Endodermal cell (in vitro differentiated cells): ENCODE measurements around the gene ABHD16A. TPM values are rescaled to one million over a fixed set of nuclear protein-coding genes. Genes with fewer than 3 reads are reported as not detected.
A peak's percentile ranks its signal among the peaks of the same experiment; 100 is the strongest.

Experiments
- DNase-seq: peaks from one replicate; pipeline ENCODE4 v3.0.0-alpha.2; 2017
- H3K27ac ChIP-seq: 2 replicates; pipeline ENCODE4 v1.5.1; 2013; ENCODE audit warnings: mild to moderate bottlenecking, low read depth, low read length, moderate library complexity
- H3K27me3 ChIP-seq: 2 replicates; pipeline ENCODE4 v1.6.1; 2013; ENCODE audit warnings: mild to moderate bottlenecking, low read length, moderate library complexity; ENCODE audit not compliant: insufficient read depth, control insufficient read depth, poor library complexity, severe bottlenecking
- H3K36me3 ChIP-seq: 2 replicates; pipeline ENCODE4 v1.7.0; 2013; ENCODE audit warnings: mild to moderate bottlenecking, low read length, moderate library complexity; ENCODE audit not compliant: control insufficient read depth, insufficient read depth
- H3K4me1 ChIP-seq: one replicate; pipeline ENCODE4 v1.7.0; 2013; ENCODE audit warnings: low read length; ENCODE audit not compliant: control insufficient read depth, insufficient read depth
- H3K4me3 ChIP-seq: 2 replicates; pipeline ENCODE4 v1.5.1; 2013; ENCODE audit warnings: mild to moderate bottlenecking, low read length, moderate library complexity
- H3K9ac ChIP-seq: 2 replicates; pipeline ENCODE4 v1.6.1; 2013; ENCODE audit warnings: mild to moderate bottlenecking, low read length, moderate library complexity; ENCODE audit not compliant: poor library complexity, severe bottlenecking; ENCODE audit errors: extremely low read depth
- H3K9me3 ChIP-seq: 2 replicates; pipeline ENCODE4 v1.6.1; 2013; ENCODE audit warnings: mild to moderate bottlenecking, low read length, moderate library complexity; ENCODE audit not compliant: control insufficient read depth
- H3K27ac Mint-ChIP-seq: 2 replicates; pipeline ENCODE4 v1.8.0; 2020; ENCODE audit warnings: mixed read lengths
- H3K27me3 Mint-ChIP-seq: 2 replicates; pipeline ENCODE4 v1.8.0; 2021; ENCODE audit warnings: mild to moderate bottlenecking, mixed read lengths; ENCODE audit not compliant: insufficient read depth
- H3K36me3 Mint-ChIP-seq: 2 replicates; pipeline ENCODE4 v1.8.0; 2020; ENCODE audit warnings: low read depth, mixed read lengths
- H3K4me1 Mint-ChIP-seq: 2 replicates; pipeline ENCODE4 v1.8.0; 2020; ENCODE audit warnings: mixed read lengths
- H3K4me3 Mint-ChIP-seq: 2 replicates; pipeline ENCODE4 v1.8.0; 2020; ENCODE audit warnings: mild to moderate bottlenecking, moderate library complexity, mixed read lengths
- H3K9me3 Mint-ChIP-seq: 2 replicates; pipeline ENCODE4 v1.8.0; 2020; ENCODE audit warnings: mild to moderate bottlenecking, mixed read lengths
- WGBS, 2 experiments: methylation state at CpG; one replicate each; pipeline versions ENCODE4 v1.1.5 to v1.1.7; 2013; ENCODE audit warnings: missing lambda C conversion rate in 2 of 2, mixed read lengths in 1 of 2; ENCODE audit not compliant: insufficient coverage in 1 of 2, insufficient read length in 1 of 2; 5-methylcytosine and 5-hydroxymethylcytosine counted together
- total RNA-seq, 2 donors: library from RNA; stranded (reverse); fragmentation: NEBNext Ultra II Directional in 1 of 2; extraction: Animal tissue kit (Norgen Biotek cat#: 25700) in 1 of 2; gene quantifications; 2 replicates in 1 of 2; 3 replicates in 1 of 2; pipeline ENCODE4 v1.2.1, GENCODE V29; 2021
- TF ChIP-seq, protein P1 (sequence below): fragments of 200-600 bp; sonication (generic); conservative IDR thresholded peaks from 2 replicates; pipeline ENCODE4 v1.5.0; 2021; ENCODE audit warnings: antibody characterized with exemption, mild to moderate bottlenecking

The ABHD16A gene
- total RNA-seq, 2 donors from 2014 or later = 38.3 to 59.5 TPM

DNA sequence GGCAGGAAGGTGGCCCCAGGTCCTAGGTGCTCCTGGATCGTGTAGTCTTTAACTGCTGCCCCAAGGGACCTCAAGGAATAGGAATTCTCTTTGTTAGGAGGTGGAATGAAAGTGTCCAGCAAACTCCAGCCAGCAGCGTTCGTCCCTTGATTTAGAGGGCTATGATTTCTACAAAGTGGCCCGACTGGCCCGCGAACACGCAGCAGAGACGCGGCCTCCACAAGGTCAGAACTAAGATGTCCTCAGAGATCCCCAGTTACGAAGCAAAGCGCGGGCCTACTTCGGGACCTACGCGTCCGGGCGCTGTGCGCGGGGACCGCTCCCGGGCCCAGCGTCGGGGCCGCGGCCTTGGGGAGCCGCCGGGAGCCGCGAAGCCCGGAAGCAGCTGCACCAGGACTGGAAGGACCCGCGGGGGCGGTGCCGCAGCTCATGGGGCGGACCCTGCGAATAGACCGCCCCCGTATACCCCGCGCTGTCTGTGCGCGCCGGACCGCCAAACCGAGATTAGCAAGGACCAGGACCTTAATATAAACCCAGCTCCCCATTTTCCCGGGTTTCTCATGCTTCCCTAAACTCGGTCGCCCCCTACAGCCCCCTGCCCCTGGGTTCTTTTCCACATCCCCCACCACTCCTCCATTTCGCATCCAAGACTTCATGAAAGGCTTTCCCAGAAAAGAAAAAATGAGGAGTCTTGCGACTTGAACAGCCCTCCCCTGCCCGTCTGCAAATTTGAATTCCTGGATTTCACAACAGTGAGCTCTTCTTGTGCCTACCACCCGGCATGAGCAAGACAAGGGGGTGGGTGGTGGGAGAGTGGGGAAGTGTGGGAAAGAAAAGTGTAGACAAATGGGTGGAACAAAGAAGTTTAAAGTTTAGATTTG, 42.5 kb downstream of the ABHD16A start, which contains the start of gene C6orf47:
Gene C6orf47 (minus strand): TSS at position 398 of the 881 bp plus-strand sequence. CDS start 831 bp downstream, outside the sequence.
- Mint-ChIP-seq H3K27me3 (no peaks in the 10 kb centered on the region), H3K9me3 (no peaks in the 10 kb centered on the region), H3K4me3 (peak within 1 kb of the TSS; percentile 83), H3K27ac (peak within 1 kb of the TSS; percentile 92), H3K36me3 (peaks cover 40% of the 10 kb centered on the region), H3K4me1 (peaks cover 33% of the 10 kb centered on the region)
- Histone ChIP-seq H3K4me1 (peaks cover 11% of the 10 kb centered on the region), H3K27ac (peak within 1 kb of the TSS; percentile 73), H3K27me3 (no peaks in the 10 kb centered on the region), H3K9me3 (no peaks in the 10 kb centered on the region), H3K9ac (peak within 1 kb of the TSS; percentile 75), H3K4me3 (peak within 1 kb of the TSS; percentile 99), H3K36me3 (peaks cover 21% of the 10 kb centered on the region)
- DNase-seq = peak; percentile 92
- WGBS, 2 experiments = 1 to 2% methylated on average over 29 to 52 of the region's 52 CpGs
- TF ChIP-seq, protein P1, sequence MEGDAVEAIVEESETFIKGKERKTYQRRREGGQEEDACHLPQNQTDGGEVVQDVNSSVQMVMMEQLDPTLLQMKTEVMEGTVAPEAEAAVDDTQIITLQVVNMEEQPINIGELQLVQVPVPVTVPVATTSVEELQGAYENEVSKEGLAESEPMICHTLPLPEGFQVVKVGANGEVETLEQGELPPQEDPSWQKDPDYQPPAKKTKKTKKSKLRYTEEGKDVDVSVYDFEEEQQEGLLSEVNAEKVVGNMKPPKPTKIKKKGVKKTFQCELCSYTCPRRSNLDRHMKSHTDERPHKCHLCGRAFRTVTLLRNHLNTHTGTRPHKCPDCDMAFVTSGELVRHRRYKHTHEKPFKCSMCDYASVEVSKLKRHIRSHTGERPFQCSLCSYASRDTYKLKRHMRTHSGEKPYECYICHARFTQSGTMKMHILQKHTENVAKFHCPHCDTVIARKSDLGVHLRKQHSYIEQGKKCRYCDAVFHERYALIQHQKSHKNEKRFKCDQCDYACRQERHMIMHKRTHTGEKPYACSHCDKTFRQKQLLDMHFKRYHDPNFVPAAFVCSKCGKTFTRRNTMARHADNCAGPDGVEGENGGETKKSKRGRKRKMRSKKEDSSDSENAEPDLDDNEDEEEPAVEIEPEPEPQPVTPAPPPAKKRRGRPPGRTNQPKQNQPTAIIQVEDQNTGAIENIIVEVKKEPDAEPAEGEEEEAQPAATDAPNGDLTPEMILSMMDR = no peak

DNA sequence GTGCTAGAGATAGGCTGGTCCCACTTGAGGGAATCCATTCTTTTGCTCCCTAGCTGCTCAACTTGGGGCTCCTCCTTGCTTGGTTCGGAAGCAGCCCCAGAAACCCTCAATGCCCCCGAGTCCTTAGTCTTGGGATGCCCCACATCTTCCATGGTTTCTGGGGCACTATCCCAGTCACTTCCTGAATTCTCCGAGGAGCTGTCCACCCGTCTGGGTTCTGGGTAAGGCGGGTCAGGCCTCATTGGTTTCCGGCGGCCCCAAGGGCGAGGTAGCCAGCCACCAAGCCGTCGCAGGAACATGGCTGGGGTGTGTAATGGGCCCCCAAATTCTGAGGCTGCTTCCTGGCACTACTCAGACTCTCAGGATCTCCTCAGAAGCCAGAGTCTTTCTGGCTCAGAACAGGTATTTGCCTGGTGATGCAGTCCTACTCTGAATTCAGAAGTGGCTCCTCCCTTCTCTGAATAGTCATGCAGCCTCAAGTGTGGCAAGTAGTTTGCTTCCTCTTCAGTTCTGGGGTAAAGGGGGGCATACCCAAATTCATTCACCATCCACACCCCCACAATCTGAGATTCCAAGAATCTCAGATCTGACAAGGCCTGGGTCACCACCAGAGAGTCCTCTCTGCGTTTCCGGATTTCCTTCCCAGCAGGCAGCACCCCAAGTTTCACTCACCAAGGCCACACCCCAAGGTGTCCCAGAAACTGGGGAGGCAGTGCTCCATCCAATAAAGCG, 43.3 kb downstream of the ABHD16A start:
- 57 to 70% methylated on average over 9 to 13 of the region's 13 CpGs for WGBS, 2 experiments
- peaks cover 21% of the 10 kb centered on the region for H3K36me3 ChIP-seq
- peak overlapping the region; percentile 75 for H3K9ac ChIP-seq
- DNase-seq = peak; percentile 70
- H3K9me3 ChIP-seq = no peaks in the 10 kb centered on the region
- H3K4me3 ChIP-seq = peak overlapping the region; percentile 99
- Mint-ChIP-seq H3K9me3 (no peaks in the 10 kb centered on the region), H3K27me3 (no peaks in the 10 kb centered on the region), H3K4me1 (peaks cover 34% of the 10 kb centered on the region), H3K36me3 (peaks cover 41% of the 10 kb centered on the region), H3K4me3 (peak overlapping the region; percentile 83), H3K27ac (peak overlapping the region; percentile 92)
- H3K4me1 ChIP-seq = peaks cover 11% of the 10 kb centered on the region
- peak overlapping the region; percentile 73 for H3K27ac ChIP-seq
- TF ChIP-seq, protein P1 = no peak
- H3K27me3 ChIP-seq = no peaks in the 10 kb centered on the region

DNA sequence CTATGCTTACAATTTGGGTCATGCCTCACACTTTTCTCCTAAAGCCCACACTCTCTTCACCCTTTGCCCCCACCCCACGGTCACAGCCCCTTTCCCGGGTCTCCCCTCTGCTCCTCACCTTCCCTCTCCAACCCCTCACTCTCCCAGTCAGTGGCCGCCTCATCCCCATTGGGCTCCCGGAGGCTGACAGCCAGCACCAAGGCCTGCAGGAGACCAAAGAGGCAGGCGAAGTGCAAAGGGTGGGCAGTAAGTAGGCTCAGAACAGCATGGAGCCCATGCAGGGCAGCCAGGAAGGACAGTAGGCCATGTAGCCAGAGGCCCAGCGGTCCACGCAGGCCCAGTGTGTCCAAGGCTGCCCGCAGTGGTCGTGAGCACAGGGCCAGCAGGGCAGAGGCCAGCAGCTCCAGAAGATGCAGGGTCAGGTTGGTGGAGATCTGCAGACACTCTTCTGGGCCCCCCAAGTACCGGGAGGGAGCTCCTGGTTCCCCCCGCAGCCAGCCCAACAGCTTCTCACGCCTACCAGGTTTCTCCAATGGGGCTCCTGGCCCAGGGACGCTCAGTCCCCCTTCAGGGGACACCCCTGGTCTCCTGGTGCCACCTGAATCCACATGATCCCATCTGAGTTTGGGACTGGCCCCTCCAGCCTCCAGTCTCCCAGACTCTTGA, 44.0 kb downstream of the ABHD16A start:
- H3K4me3 Mint-ChIP-seq = peak overlapping the region; percentile 83
- H3K4me1 Mint-ChIP-seq = peaks cover 27% of the 10 kb centered on the region
- DNase-seq = no peak
- no peaks in the 10 kb centered on the region for H3K27me3 Mint-ChIP-seq
- Histone ChIP-seq H3K9me3 (no peaks in the 10 kb centered on the region), H3K27ac (no peak overlapping the region), H3K4me1 (peaks cover 11% of the 10 kb centered on the region), H3K36me3 (peaks cover 21% of the 10 kb centered on the region), H3K9ac (no peak overlapping the region), H3K4me3 (peak overlapping the region; percentile 99), H3K27me3 (no peaks in the 10 kb centered on the region)
- no peaks in the 10 kb centered on the region for H3K9me3 Mint-ChIP-seq
- peak overlapping the region; percentile 92 for H3K27ac Mint-ChIP-seq
- TF ChIP-seq, protein P1 = no peak
- 93 to 100% methylated on average over 5 to 13 of the region's 13 CpGs for WGBS, 2 experiments
- peaks cover 39% of the 10 kb centered on the region for H3K36me3 Mint-ChIP-seq
